GM10266 (cell line): ENCODE results near the gene EIF4E2.

Experiments
- DNase-seq: peaks from one replicate; pipeline ENCODE4 v3.0.0; 2012; ENCODE audit errors: extremely low spot score
- CTCF ChIP-seq: IDR thresholded peaks from 2 replicates; pipeline ENCODE4 v1.5.1; 2012; ENCODE audit warnings: mild to moderate bottlenecking, low read depth; ENCODE audit not compliant: control insufficient read depth, insufficient read depth; ENCODE audit errors: missing control alignments

Gene EIF4E2

DNA sequence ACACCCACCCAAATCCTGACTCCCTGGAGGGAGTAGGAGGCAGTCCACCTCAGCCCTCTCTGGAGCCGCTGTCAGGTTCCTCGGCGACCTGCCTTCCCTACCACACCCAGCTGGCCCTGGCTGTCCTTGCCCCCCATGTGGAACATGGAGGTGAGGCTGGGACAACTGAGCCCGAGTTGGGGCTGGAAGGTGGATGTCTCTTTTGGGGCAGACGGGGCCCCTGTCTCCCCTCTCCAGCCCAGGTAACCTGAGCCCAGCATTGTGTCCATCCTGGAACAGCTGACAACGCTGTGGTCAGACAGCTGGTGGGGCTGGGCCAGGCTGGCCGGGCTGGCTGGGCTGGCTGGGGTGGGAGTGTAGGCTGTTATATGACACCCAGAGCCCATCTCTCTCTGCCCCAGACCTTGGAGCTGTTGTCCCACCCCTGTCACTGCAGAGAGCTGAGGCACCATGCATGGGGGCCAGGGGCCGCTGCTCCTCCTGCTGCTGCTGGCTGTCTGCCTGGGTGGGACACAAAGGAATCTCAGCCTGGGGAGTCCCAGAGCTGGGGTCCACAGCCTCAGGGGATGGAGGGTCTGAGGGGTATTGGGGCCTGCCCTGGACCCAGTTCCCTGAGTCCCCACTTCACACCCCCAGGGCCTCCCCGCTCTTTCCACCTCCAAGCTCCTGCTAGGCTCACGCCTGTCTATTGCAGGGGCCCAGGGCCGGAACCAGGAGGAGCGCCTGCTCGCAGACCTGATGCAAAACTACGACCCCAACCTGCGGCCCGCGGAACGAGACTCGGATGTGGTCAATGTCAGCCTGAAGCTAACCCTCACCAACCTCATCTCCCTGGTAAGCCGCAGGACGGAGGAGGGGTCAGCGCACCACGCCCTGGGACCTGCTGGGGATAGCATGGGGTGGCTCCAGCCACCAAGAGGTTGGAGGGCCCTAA is 10.9 kb upstream of the EIF4E2 start, which contains the start of gene CHRNG:
TSS of gene CHRNG (plus strand) at position 395 of the 934 bp plus-strand sequence. CDS start at position 451, 56 bp downstream.
- TF ChIP-seq CTCF, result no peak
- DNase-seq, result no peak

DNA sequence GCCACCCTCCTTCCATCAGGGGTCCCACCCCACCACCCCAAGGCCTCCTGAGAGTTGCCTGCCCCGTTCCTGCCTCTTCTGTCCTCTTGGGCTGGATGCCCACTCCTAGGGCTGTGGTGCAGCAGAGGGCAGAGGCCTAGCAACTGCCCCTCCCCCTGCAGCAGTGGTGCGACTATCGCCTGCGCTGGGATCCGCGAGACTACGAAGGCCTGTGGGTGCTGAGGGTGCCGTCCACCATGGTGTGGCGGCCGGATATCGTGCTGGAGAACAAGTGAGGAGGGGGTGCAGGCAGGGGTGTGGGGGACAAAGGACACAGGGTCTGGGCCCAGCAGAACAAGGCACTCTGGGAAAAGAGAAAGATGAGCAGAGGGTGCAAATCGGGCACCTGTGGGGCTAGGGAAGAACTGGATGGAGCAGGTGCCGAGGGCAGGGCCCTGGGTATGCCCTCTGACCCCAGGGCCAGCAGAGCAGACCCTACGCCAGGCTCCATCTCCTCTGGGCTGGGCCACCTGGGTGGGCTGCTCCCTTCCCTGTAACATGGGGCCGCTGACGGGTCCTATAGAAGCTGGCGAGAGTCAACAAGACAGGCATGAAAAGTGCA is 9.9 kb upstream of the EIF4E2 start:
- no peak for TF ChIP-seq CTCF
- no peak for DNase-seq

DNA sequence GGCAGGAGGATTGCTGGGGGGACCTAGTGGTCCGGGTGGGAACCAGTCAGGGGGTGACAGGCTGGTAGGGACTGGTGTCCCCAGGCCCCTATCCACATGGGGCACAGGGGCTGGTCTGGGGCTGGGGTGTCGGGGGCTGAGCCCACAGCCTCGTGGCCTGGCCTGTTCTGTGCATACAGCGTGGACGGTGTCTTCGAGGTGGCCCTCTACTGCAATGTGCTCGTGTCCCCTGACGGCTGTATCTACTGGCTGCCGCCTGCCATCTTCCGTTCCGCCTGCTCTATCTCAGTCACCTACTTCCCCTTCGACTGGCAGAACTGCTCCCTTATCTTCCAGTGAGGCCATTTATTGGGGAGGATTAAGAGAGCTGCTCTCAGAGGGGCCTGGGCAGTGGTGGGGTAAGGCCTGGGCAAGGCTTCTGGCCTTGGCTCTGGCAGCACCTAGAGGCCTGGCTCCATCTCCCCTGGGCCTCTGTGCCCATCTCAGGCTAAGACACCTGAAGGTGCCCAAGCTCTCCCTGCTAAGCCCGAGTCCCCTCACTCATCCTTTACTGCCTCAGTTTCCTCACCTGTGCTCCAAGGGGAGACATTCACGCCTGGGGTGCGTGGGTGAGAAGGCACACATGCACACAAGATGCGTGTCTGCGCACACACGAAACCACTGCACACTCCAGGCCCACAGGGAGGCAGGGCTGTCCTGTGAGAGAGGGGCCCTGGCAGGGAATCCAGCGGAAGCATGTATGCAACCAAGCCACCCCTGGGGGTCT is 9.1 kb upstream of the EIF4E2 start:
- no peak for DNase-seq
- no peak for TF ChIP-seq CTCF

DNA sequence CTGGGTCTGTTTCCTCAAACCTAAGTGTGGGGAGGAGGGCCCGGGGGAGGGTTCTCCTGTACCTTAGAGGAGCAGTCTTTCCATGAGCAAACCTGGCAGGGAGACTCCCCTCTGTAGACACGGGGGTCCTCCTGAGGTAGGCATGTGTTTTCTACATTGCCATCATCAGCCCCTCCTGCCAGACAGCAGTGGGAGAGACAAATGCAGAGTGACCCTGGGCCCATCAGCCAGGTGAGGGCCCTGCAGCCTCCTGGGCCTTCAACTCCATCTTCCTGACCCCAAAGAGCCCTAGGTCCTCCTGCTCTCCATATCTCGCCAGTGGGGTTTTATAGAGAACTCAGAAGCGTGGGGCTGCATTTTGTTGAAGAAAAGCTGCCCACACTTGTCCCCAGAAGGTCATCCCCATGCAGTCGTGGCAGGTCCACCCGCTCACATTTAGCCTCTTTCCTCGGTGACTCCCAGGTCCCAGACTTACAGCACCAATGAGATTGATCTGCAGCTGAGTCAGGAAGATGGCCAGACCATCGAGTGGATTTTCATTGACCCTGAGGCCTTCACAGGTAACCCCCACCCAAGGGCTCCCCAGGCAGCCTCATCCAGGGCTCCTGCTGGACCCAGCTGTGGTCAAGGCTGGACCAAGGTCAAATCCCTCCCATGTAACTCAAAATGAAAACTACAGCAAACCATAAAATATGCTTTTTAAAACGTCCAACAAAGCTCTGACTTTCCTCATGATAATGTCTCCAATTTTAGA is 8.4 kb upstream of the EIF4E2 start:
- no peak for TF ChIP-seq CTCF
- DNase-seq, result no peak

- TF ChIP-seq CTCF, result no peak
- no peak for DNase-seq
Measured at GRCh38 chr2:232542715-232543467, 7.6 kb upstream of the EIF4E2 start.

DNA sequence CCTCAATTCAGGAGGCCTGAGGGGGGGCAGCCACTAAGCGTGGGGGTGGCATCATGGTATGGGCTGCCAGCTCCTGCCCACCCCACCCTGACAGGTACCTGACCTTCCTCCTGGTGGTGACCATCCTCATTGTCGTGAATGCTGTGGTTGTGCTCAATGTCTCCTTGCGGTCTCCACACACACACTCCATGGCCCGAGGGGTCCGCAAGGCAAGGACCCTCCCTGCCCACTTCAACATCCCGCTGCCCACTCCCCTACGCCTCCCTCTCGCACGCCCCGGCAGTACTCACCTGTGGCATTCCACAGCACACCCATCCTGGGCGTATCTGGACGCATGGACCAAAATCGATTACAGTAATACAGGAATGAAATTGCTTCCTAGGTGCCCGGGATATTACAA is 7.0 kb upstream of the EIF4E2 start:
- no peak for DNase-seq
- TF ChIP-seq CTCF, result no peak
